ENCODE measurements around the gene DEDD. TPM values are rescaled to one million over a fixed set of nuclear protein-coding genes. Genes with fewer than 3 reads are reported as not detected.
A peak's percentile ranks its signal among the peaks of the same experiment; 100 is the strongest.

DEDD gene
- total RNA-seq, 1 donor from 2014 or later, result 37.5 TPM

DNA sequence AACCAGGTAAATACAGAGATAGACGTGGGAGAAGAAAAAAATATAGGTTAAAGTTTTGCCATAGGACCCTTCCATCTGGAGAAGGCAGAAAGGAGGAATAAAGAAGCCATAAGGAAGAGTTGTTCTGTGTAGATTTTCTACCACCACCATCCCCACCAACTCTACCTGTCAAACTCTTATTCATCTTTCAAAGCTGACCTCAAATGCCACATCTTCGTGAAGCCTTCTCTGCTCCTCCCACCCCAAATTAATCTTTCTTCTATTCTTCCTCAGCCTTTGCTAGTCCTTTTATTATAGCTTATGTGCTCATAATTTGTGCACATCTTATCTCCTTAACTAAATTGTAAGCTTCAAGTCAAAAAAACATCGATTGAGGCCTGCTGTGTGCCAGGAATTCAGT is 41.9 kb downstream of the DEDD start:
- no peak overlapping the region for H3K4me3 ChIP-seq
- H3K4me1 ChIP-seq, result no peaks in the 10 kb centered on the region
- H3K36me3 ChIP-seq, result no peaks in the 10 kb centered on the region
- DNase-seq, result no peak
- intact Hi-C loops (cut with DNase I), result no loop called here
- no peaks in the 10 kb centered on the region for H3K27me3 ChIP-seq
- TF ChIP-seq, protein P1, sequence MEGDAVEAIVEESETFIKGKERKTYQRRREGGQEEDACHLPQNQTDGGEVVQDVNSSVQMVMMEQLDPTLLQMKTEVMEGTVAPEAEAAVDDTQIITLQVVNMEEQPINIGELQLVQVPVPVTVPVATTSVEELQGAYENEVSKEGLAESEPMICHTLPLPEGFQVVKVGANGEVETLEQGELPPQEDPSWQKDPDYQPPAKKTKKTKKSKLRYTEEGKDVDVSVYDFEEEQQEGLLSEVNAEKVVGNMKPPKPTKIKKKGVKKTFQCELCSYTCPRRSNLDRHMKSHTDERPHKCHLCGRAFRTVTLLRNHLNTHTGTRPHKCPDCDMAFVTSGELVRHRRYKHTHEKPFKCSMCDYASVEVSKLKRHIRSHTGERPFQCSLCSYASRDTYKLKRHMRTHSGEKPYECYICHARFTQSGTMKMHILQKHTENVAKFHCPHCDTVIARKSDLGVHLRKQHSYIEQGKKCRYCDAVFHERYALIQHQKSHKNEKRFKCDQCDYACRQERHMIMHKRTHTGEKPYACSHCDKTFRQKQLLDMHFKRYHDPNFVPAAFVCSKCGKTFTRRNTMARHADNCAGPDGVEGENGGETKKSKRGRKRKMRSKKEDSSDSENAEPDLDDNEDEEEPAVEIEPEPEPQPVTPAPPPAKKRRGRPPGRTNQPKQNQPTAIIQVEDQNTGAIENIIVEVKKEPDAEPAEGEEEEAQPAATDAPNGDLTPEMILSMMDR (IDR thresholded peaks at IDR 0.05), result no peak
- no peak overlapping the region for H3K27ac ChIP-seq
- no peaks in the 10 kb centered on the region for H3K9me3 ChIP-seq
- no peak for ATAC-seq

DNA sequence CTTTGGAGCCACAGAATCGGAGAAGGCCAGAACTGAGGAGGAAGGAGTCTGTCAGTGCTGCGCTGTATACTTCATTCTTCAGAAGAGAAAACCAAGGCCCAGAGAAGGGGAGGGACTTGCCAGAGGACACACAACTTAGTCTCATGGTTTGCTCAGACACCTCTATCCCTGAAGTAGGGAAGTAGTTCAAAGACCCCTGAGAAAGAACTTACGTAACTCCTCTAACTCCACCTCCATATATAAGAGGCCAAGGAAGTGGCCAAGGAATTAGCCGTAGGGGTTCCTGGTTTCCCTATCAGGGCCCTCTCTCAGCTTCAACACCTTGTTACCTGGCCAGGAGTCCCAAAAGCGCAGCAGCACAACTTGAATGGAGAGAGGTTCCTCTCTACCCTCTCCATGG is 42.5 kb downstream of the DEDD start:
- Histone ChIP-seq H3K9me3 (no peaks in the 10 kb centered on the region), H3K27ac (peak overlapping the region; percentile 60), H3K4me3 (no peak overlapping the region), H3K27me3 (no peaks in the 10 kb centered on the region), H3K36me3 (no peaks in the 10 kb centered on the region), H3K4me1 (no peaks in the 10 kb centered on the region)
- TF ChIP-seq, protein P1 (IDR thresholded peaks at IDR 0.05), result no peak
- intact Hi-C loops (cut with DNase I), result no loop called here
- ATAC-seq (no peak), DNase-seq (no peak)

DNA sequence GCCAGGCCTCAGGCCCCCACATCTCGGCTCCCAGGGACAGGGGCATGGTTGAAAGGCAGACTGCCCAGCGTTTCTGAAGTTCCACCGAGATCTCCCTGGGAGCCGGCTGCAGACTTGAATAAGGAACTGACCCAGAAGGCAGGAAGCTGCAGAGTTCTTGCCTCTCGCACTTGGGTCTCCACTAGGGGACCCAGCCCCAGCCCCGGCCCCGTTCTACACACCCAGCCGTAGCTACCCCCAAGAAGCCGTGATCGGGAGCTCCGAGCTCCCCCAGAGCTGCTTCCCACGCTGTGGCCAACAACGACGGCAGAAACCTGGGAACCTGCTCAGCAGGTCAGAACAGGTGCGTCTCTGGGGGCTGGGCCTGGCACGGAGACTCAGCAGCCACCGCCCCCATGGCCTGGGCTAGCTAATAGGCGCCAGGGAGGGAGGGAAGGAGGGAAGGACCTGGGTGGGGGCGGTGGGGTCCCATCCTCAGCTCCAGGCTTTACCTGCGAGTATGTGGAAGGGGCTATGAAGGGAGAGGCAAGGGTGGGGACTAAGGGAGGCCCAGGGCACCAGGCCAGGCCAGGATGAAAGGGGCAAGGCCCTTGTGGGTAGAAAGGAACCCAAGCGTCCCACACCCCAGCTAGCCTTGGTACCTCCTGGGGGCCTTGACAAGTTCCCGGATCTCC is 43.1 kb downstream of the DEDD start, which contains the start of gene NECTIN4:
NECTIN4 (minus strand) TSS at position 308 of the 674 bp plus-strand sequence; CDS start at position 46, 262 bp downstream.
- TF ChIP-seq, protein P1 (IDR thresholded peaks at IDR 0.05), result no peak
- peak; percentile 87 for DNase-seq
- Histone ChIP-seq H3K27me3 (no peaks in the 10 kb centered on the region), H3K27ac (peak within 1 kb of the TSS; percentile 60), H3K36me3 (no peaks in the 10 kb centered on the region), H3K4me3 (peak within 1 kb of the TSS; percentile 39), H3K9me3 (no peaks in the 10 kb centered on the region), H3K4me1 (peaks cover 2% of the 10 kb centered on the region)
- intact Hi-C loops (cut with DNase I), result no loop called here
- peak; percentile 91 for ATAC-seq

DNA sequence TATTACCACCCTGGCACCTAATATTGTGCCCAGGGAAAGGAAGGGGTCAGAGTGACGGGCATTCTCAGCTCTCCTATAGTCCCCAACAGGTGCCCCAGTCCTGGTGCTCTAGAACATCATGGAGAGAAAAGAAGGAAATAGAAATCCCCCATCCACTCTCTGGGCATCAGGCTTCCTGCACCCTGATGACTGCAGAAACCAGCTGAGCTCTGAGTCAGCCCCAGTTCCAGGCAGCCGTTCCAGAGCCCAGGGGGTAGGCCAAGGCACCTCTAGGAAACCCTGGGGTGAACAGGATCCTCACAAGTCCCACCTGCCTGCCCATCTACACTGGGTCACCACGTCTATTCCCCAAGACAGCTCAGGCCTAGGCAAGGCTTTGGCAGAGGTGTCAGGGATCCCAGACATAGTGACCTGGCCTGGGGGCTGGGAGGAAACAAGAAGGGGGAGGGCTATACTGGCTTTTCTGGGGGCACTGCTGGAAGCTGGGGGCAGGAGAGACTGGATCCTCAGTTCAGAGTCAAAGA is 43.8 kb downstream of the DEDD start:
- Histone ChIP-seq H3K4me1 (peaks cover 9% of the 10 kb centered on the region), H3K27me3 (no peaks in the 10 kb centered on the region), H3K9me3 (no peaks in the 10 kb centered on the region), H3K27ac (peak overlapping the region; percentile 60), H3K4me3 (peak overlapping the region; percentile 39), H3K36me3 (no peaks in the 10 kb centered on the region)
- ATAC-seq (peak; percentile 49), DNase-seq (no peak)
- TF ChIP-seq, protein P1 (IDR thresholded peaks at IDR 0.05), result no peak
- intact Hi-C loops (cut with DNase I), result no loop called here

DNA sequence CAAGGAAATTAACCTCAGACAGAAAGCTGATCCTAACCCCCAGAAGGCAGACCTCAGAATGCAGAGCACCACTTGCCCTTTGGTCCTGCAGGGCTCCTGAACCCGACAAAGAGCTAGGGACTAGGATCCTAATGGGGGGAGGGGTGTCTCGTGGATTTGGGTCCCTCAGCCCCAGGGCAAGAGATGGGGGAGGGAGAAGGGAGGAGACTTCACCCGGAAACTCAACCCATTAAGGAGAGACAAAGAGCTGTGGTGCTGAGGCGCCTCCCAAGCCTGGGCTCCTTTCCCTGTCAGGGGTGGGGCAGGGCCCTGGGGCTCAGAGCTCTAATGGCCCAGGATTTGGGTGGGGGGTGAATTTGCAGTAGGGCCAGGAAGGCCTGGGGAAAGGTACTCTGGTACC is 46.0 kb downstream of the DEDD start:
- intact Hi-C loops (cut with DNase I), result no loop called here
- DNase-seq (no peak), ATAC-seq (no peak)
- no peak overlapping the region for H3K4me3 ChIP-seq
- H3K4me1 ChIP-seq, result peaks cover 13% of the 10 kb centered on the region
- no peaks in the 10 kb centered on the region for H3K27me3 ChIP-seq
- TF ChIP-seq, protein P1 (IDR thresholded peaks at IDR 0.05), result no peak
- H3K36me3 ChIP-seq, result no peaks in the 10 kb centered on the region
- no peak overlapping the region for H3K27ac ChIP-seq
- no peaks in the 10 kb centered on the region for H3K9me3 ChIP-seq

Data from upper lobe of right lung (tissue), 1 donor.